C4-2B (cell line): ENCODE measurements around the gene TMEM18.
"Not testable (repeated sequence)": the region's sequence is repeated elsewhere in the genome, so short reads cannot be mapped to it uniquely, and the experiment has no call there.

Source experiments
- CTCF ChIP-seq: fragments of 450-650 bp; conservative IDR thresholded peaks from 2 replicates; pipeline ENCODE4 v1.5.1; 2017; ENCODE audit warnings: mild to moderate bottlenecking
- ZFX ChIP-seq: fragments of 450-650 bp; IDR thresholded peaks from 2 replicates; pipeline ENCODE4 v1.6.1; 2017

- not testable (repeated sequence) for TF ChIP-seq ZFX, CTCF
These were observed 25.6 kb upstream of the TMEM18 start for GRCh38 chr2:702765-703164.
